Progenitor cell of endocrine pancreas (in vitro differentiated cells): Measurements from ENCODE around the gene AK4. TPM values are rescaled to one million over a fixed set of nuclear protein-coding genes. Genes with fewer than 3 reads are reported as not detected.

Experiments
- DNase-seq: peaks from one replicate; pipeline ENCODE4 v3.0.0; 2021; ENCODE audit warnings: low spot score; ENCODE audit not compliant: unreplicated experiment
- H3K27ac Mint-ChIP-seq: 2 replicates; pipeline ENCODE4 v1.8.0; 2021; ENCODE audit warnings: mild to moderate bottlenecking, moderate library complexity, mixed read lengths
- H3K27me3 Mint-ChIP-seq: 2 replicates; pipeline ENCODE4 v1.8.0; 2021; ENCODE audit warnings: mixed read lengths
- H3K36me3 Mint-ChIP-seq: 2 replicates; pipeline ENCODE4 v1.8.0; 2022; ENCODE audit warnings: mixed read lengths; ENCODE audit not compliant: insufficient read depth
- H3K4me1 Mint-ChIP-seq: 2 replicates; pipeline ENCODE4 v1.8.0; 2021; ENCODE audit warnings: low read depth, mixed read lengths
- H3K4me3 Mint-ChIP-seq: 2 replicates; pipeline ENCODE4 v1.8.0; 2021; ENCODE audit warnings: low read depth, mild to moderate bottlenecking, moderate library complexity, mixed read lengths
- H3K9me3 Mint-ChIP-seq: 2 replicates; pipeline ENCODE4 v1.8.0; 2021; ENCODE audit warnings: low read depth, mixed read lengths
- total RNA-seq: library from RNA; stranded (reverse); gene quantifications from 2 replicates; pipeline ENCODE4 v1.2.1, GENCODE V29; 2021
- TF ChIP-seq, protein P1 (sequence below): fragments of 200-600 bp; sonication (generic); IDR thresholded peaks from one replicate; pipeline ENCODE4 v1.5.0; 2021; ENCODE audit warnings: antibody characterized with exemption, mild to moderate bottlenecking; ENCODE audit not compliant: unreplicated experiment

The AK4 gene
- total RNA-seq, 1 donor from 2014 or later: 12.6 TPM

DNA sequence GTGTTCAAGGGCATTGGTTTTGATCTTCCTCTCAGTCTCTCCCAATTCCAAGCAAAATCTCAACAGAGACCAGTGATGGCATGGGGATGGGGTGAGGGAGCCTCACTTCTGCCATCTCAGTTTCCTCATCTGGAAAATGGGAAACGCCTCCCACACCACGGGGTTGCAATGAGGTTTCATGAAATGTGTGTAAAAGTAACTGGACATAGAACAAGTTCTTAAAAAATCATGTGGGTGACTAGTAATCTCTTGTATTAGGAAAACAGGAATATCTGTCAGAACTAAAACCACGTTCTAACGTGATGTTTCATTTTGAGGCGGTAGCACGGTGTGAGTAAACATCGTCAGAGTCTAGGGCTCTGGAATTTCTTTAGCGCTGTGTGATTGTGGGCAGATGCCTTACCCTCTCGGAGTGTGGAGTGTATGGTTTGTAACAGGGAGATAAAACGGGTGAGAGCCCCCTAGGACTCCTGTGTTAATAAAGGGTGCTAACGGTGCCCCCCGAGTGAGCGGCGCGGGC, 105.9 kb downstream of the AK4 start:
- Mint-ChIP-seq H3K4me3 (peak overlapping the region; percentile 77), H3K27ac (no peak overlapping the region), H3K36me3 (no peaks in the 10 kb centered on the region), H3K4me1 (peaks cover 12% of the 10 kb centered on the region), H3K27me3 (peaks cover 9% of the 10 kb centered on the region), H3K9me3 (no peaks in the 10 kb centered on the region)
- no peak for DNase-seq
- TF ChIP-seq, protein P1, sequence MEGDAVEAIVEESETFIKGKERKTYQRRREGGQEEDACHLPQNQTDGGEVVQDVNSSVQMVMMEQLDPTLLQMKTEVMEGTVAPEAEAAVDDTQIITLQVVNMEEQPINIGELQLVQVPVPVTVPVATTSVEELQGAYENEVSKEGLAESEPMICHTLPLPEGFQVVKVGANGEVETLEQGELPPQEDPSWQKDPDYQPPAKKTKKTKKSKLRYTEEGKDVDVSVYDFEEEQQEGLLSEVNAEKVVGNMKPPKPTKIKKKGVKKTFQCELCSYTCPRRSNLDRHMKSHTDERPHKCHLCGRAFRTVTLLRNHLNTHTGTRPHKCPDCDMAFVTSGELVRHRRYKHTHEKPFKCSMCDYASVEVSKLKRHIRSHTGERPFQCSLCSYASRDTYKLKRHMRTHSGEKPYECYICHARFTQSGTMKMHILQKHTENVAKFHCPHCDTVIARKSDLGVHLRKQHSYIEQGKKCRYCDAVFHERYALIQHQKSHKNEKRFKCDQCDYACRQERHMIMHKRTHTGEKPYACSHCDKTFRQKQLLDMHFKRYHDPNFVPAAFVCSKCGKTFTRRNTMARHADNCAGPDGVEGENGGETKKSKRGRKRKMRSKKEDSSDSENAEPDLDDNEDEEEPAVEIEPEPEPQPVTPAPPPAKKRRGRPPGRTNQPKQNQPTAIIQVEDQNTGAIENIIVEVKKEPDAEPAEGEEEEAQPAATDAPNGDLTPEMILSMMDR: no peak

DNA sequence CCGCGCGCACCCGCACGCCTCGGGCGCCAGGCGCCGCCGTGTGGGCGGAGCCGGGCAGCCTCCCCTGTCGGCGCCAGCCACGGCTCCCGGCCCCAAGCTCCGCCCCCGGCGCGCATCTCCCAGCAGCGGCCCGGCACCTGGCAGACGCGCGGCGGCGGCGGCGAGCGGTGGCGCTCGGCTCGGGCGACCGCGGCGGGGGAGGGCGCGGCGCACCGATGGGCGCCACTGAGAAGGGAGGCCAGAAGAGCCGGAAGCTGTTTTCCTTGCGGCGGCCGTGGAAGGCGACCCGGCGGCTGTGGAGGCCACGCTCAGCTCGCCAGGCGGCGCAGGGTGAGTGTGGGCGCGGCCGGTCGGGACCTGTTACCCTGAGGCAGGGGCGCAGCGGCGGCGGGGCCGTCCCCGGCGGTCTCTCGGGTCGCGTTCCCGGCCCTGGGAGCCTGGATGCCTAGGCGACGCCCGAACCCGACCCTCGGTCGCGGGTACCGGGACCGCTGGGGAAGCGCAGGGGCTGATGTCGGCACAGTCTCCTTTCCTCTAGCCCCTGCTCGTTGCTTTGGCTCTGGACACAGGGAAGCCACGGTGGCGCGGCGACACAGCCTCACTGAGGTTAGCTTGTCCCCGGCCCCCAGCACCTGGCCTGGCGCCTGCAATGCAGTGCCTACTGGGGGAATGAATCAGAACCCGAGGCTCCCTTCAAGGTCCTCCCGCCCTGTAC, 106.5 kb downstream of the AK4 start:
- peaks cover 12% of the 10 kb centered on the region for H3K4me1 Mint-ChIP-seq
- peak overlapping the region; percentile 45 for H3K27ac Mint-ChIP-seq
- peak overlapping the region; percentile 87 for H3K4me3 Mint-ChIP-seq
- no peaks in the 10 kb centered on the region for H3K9me3 Mint-ChIP-seq
- TF ChIP-seq, protein P1: no peak
- H3K27me3 Mint-ChIP-seq: peaks cover 9% of the 10 kb centered on the region
- DNase-seq: peak; percentile 74
- H3K36me3 Mint-ChIP-seq: no peaks in the 10 kb centered on the region

DNA sequence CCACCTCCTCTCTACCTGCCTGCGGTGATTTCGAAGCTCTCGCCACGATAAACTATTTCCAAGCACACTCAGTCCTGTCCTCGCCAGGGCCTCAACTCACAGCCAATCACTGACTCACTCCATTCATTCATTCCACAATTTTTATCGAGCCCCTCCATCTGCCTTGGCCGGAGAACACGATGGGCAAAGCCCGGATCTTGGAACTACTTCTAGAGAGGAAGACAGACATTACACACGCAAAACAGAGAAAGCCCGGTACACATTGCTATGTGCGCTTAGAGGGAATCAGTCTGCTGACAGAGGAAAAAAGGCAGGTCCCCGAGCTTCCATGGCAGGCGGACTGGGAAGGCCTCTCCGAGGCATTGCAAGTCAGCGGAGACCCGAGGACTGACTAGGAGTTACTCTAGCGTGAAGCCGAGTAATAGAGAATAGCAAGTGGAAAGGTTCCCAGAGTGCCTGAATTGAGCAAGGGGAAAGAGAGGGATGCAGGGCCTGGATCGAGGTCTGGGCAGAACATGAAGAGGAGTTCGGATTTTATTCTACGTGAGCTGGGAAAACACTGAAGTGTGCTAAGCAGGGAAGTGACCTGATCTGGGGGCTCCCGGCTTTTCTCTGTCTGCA, 107.1 kb downstream of the AK4 start:
- no peaks in the 10 kb centered on the region for H3K36me3 Mint-ChIP-seq
- H3K4me3 Mint-ChIP-seq: peak overlapping the region; percentile 87
- H3K9me3 Mint-ChIP-seq: no peaks in the 10 kb centered on the region
- H3K27me3 Mint-ChIP-seq: peaks cover 9% of the 10 kb centered on the region
- peak overlapping the region; percentile 45 for H3K27ac Mint-ChIP-seq
- peak; percentile 10 for DNase-seq
- TF ChIP-seq, protein P1: no peak
- H3K4me1 Mint-ChIP-seq: peaks cover 12% of the 10 kb centered on the region

DNA sequence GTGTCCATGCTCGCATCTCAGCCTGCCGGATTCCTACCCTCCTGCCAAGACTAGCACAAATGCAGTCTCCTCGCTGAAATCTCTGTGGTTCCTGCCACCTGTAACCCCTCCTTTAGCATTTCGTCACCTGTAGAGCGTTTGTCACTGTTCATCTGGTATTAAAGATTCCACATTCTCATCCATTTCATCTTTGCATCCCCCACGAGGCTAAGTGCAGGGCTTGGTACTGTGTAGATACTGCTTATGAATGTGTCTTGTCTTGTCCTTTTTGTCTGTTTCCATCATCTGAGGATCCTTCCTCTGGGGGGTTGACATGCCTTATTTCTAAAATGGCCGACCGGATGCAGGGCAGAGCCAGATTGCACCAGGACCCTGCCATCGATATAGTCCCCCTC, 107.7 kb downstream of the AK4 start:
- Mint-ChIP-seq H3K9me3 (no peaks in the 10 kb centered on the region), H3K36me3 (no peaks in the 10 kb centered on the region), H3K27me3 (peaks cover 9% of the 10 kb centered on the region), H3K27ac (no peak overlapping the region), H3K4me1 (peaks cover 12% of the 10 kb centered on the region), H3K4me3 (peak overlapping the region; percentile 87)
- TF ChIP-seq, protein P1: no peak
- DNase-seq: no peak

DNA sequence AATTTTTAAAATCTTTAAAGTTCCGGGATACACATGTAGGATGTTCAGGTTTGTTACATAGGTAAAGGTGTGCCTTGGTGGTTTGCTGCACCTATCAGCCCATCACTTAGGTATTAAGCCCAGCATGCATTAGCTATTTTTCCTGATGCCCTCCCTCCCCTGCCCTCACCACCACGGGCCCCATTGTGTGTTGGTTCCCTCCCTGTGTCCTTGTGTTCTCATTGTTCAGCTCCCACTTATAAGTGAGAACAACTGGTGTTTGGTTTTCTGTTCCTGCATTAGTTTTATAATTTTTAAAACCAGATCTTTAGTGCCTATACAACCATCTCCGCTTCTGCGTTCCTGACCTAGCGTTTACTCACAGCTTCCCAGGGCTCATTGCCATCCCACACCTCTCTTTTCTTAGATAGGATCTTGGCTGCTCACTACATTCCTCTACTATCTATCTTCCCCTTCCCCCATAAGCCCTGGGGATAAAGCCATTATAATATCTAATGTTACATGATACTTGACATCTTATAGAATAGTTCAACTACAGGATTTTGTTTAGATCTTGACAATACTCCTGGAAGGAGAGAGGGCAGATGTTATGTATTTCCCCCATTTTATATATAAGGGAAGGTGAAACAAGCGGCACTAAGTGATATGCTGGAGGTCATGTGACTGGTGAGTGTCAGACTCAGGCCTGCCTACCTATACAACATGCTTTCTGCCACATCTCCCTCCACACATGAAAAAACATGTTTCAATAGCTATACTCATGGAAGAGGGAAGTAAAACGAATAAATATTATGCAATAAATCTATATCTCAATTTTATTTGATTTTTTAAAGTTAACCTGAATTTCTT, 109.1 kb downstream of the AK4 start:
- Mint-ChIP-seq H3K27me3 (peaks cover 9% of the 10 kb centered on the region), H3K9me3 (no peaks in the 10 kb centered on the region), H3K36me3 (no peaks in the 10 kb centered on the region), H3K27ac (no peak overlapping the region), H3K4me1 (peaks cover 12% of the 10 kb centered on the region), H3K4me3 (no peak overlapping the region)
- DNase-seq: no peak
- TF ChIP-seq, protein P1: no peak
